NCI-H82 treated with DMSO at 0.1 percent for 48 hours (cell line): ENCODE results near the gene KLF3.

Experiments
- DNase-seq: peaks from one replicate; lab custom pipeline; 2025; ENCODE audit not compliant: unreplicated experiment; lab: John Stamatoyannopoulos, UW

Gene KLF3

DNA sequence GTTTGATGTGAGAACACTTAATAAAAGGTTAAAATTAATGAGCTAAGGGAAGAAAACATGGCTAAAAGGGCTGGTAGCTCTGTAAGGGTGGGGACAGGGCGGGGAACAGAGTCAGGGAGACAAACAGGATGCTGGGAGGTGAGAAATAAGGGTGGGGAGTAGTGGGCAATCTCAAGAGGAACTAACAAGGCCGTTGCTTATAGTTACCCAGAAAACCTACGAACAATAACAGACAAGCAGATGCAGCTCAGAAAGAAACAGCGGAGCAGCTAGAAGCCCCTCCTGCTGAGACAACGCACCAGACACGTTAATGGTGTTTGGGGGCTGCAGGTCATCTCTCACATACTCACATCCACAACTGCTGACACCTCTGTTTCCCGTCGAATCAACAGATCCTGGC, 9.7 kb upstream of the KLF3 start:
- no peak for DNase-seq

- DNase-seq = no peak
Measured at GRCh38 chr4:38656111-38656510, 7.9 kb upstream of the KLF3 start.

GRCh38 chr4:38659346-38659745, 4.7 kb upstream of the KLF3 start:
- no peak for DNase-seq

DNA sequence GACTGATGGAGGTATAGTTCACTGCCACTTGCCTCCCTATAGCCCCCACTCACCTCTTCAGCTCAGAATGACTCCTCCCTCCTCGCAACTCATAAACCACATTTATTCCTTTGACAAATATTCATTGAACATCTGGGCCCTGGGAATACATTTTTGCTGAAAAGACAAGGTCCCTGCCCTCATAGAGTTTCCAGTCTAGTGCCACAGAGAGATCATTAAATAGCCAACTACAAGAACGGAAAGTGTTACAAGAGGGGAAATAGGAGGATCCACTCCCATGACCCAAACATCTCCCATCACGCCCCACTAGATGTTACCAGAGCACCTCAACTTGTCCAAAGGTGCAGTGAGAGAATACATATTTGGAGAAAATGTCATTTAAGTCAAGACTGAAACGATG, 3.2 kb upstream of the KLF3 start:
- no peak for DNase-seq

DNA sequence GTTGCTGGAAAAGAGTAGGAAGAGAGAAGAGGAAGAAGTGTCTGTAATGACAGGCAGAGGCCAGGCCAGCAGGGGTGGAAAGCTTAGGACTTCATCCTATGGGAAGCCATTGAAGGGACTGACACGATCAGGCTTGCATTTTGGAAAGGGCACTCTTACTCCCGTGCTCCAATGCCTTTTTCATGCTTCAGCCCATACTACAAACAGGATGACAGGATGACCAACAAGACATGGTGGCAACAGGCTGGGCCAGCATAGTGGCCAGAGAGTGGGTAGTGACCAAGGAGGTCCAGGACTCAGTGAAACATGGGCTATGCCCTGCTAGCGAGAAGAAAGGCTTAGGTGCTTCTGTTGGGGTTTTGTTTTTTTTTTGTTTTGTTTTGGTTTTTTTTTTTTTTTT, 2.6 kb upstream of the KLF3 start:
- no peak for DNase-seq

- DNase-seq = no peak
Measured at GRCh38 chr4:38662522-38663089, 1.4 kb upstream of the KLF3 start.

DNA sequence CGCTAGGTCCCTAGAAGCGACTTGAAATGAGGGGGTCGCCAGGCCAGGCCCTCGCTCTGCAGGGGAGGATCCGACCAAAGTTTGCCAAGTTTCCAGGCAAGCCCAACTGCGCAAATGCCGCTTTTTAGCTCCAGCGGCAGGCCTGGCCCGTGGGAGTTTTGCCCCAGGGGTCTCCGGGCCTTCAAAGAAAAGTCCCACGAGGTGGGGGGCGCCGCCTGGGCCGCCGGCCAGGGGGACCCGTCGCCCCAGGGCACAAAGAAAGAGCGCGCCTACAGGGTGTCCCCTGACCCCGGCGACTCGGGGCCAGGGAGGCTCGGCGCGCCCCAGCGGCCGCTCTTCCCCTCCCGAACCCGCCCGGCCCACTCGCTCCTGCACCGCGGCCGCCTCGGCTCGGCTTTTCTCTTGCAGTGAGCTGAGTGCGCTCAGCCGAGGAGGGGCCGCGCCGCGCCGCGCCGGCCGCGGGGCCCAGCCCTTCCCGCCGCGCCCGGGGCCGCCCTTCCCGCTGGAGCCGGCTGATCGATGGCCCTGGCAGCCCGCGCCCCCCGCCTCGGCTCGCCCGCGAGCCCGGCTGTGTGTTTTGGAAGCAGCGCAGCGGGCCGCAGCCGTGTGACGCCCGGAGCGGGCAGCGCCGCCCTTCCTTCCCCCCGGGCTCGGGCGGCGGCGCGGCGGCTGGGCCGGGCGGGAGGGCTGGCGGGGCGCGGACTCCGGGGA, 754 bp upstream of the KLF3 start:
- DNase-seq = no peak

GRCh38 chr4:38664706-38665401, 855 bp downstream of the KLF3 start:
- DNase-seq = no peak

DNA sequence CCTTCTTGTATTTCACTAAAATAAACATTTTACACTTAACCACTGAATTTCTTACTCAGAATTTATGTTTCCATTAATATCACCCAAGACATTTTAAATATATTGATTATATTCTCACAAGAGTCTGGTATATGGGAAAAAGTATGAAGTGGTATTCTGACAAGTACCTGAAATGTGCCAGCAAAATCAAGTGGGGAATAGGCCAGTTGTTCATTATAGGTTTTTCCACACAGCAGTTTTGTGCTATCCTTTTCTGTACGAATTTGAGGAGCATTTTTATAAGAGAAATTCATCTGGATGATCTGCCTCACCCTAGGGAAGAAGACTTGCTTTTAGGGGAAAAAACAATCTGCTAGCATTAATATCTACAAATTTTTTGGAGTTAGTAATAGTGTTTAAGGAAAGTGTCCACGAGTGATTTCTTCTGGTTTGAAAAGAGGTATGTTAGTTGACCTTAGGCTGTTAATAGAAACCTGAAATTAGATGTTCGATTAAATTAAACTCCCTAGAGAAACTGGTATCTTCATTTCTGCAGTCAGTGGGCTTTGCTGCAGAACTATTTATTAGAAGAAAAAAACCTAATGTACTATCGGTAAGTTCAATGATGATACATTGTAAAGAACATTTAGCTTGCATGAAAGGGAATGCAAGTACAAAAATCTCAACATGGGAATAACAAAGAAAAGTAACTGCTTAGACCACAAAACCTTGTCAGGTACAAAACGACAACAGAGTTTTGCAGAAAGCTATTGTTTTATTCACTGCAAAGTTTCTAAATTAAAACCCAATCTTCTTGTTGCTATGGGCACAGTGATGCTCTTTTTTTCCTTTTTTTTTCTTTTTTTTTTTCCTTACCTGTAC, 1.8 kb downstream of the KLF3 start:
- no peak for DNase-seq

DNA sequence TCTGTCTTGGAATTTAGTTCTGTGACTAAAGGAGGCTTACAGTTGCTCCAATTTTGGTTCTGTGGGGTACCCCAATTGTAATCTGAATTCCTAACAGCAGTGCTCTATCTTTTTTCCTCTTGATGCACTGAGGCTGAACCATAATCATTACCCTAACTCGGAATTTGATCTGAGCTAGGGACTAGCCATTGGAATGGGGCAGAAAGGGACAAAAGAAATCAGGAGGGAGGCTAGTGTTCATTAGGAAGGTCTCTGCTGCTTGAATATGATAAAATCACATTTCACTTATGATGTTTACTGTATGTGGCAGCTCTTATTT, 2.7 kb downstream of the KLF3 start:
- DNase-seq = no peak

DNA sequence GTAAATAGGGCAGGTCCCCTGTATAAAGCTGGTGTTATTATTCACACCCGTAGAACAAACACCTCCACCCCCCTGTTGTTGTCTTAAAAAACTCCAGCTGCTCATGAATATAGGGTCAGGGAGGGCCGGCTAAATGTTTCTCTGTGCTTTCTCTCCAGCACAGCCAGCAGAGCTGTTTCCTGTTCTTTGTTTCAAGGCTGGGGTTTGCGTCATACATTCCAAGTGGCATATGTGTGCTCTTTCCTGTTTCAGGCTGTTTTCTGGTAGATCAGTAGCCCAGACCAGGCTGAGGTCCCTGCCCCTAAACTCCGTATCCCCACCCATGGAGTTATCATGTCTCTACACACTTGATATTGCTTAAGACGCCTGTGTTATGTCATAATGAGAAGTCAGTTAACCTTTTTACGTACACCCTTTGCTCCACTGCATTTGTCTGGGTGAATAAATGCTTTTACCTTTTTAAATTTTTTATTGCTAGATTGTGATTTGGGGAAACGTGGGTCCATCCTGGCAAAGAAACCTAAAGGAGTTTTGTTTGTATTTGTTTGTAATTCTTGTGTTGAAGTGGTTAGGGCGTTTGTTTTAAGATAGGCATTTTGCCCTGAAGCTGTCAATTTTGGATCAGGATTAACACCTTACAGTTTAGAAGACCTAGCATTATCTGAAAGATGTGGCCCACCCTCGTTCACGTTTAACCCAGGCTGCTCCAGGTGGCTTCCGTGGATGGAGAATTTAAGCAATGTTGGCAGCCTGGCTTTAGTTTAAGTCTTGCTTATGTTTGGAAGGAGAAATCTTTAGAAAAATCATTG, 3.3 kb downstream of the KLF3 start:
- DNase-seq = no peak

GRCh38 chr4:38668203-38668971, 4.4 kb downstream of the KLF3 start:
- no peak for DNase-seq

GRCh38 chr4:38669208-38669607, 5.2 kb downstream of the KLF3 start:
- DNase-seq = no peak

DNA sequence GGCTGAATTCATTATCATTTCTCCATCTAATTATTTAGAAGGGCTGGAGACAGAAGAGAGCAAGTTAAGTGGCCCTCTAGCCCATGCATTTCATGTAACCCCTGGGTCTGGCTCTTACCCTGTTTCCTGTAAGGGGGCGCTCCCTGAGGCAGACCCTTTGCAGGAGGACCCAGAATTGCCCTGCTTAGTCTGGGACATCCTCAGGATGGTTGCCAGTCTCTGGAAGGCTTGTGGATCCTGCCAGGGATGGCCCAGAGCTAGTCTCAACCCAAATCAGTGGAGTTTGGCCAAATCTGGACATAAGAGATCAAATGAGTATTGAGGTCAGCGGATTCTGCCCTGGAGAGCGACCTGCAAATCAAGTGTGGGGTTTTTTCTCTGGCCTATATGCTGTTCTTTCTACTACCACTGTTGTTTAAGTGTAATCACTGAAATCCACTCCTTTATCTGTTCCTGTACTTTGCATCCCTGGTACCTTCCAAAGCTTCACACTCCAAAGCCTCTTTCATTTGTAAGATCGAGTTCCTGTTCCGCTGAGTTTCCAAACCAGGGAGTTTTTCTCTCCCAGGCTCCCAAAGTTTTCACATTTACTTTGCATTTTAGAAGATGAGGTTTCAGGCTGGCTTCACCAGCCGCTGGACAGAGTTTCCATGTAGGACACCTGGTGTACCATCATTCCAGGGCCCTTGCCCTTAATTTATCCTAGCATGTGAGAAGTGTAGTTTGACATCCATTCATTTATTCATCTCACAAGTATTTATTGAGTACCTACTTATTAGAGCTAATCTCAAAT, 6.3 kb downstream of the KLF3 start:
- no peak for DNase-seq

GRCh38 chr4:38670939-38671591, 7.1 kb downstream of the KLF3 start:
- DNase-seq = no peak

DNA sequence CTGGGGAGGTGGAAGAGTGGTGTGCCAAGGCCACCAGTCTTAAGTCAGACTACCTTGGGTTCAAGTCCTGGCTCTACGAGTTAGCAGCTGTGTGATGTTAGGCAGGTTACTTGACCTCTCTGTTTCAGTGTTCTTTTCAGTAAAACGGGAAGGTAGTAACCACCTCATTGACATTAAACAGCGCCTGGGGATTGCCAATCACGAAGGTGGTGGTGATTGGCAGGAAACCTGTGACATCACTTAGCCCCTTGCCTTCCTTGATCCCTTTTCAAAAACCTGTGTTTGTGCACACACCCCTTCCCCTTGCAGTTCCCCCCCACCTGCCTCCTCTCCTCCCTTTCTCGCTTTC, 7.6 kb downstream of the KLF3 start:
- DNase-seq = no peak

DNA sequence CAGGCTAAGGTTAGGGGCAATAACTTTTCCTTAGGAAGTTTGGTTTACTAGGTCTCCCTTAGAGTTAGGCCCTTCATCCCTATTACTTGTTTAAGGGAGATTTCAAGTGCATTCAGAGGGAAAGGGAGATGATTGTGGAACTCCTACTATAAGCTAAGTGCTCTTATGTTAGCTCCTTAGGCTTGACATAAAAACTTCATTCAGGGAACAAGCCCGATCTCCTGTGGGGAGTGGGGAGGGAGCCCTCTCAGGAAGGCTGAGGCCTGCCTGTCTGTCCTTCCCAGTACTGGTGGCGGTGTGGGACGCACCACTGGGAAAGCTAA, 8.0 kb downstream of the KLF3 start:
- DNase-seq = no peak

- peak; percentile 25 for DNase-seq
Measured at GRCh38 chr4:38672397-38673129, 8.6 kb downstream of the KLF3 start.
